ENCODE results near the gene L3MBTL4.

Gene L3MBTL4

DNA sequence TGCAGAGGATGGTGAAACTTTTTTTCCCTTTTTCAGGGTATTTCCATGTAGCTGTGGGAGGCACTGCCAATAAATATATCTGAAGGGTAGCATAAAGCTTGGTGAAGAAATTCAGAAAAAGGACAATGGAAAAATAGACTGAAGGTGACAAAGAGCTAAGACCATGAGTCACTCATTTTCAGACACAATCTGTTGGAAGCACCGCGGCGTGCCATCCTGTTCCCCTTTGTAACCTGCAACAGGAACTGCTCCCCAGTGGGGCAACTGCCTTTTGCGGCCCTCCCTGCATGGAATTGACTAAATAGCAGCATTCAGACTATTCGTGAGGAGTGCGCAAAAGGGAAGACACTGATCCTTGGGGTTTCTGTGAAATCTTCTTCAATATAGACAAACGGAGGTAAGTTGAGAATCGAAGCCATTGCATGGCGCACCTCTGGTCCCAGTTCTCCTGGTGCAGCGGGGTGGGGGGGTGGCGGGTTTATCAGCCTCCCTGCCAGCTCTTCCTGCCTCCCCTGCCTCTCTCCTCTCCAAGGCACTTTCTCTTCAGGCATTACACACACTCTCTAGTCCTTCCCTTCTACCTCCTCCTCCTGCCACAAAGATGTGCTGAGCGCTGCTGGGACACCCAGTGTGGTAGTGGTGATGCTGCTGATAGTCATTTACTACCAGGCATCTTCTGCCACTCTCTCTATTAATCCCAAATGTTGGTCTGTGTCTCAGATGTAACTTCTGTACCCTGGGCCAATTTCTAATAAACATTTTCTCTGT is 393.2 kb downstream of the L3MBTL4 start:
- TF ChIP-seq CTCF (IDR thresholded peaks at IDR 0.05; ENCODE audit: low read depth, low read length, missing control alignments) = no peak
- H3K27ac ChIP-seq = no peak overlapping the region
- in situ Hi-C loops (cut with HindIII; ENCODE audit: low pct_ligation_motif_present, low sequenced_read_pairs) = no loop called here
- H3K36me3 ChIP-seq (replicated peaks) = no peaks in the 10 kb centered on the region
- H3K27me3 ChIP-seq (replicated peaks) = no peaks in the 10 kb centered on the region
- no peak overlapping the region for H3K4me3 ChIP-seq (ENCODE audit: low read depth, low read length)
- DNase-seq = no peak

GRCh38 chr18:6018671-6019070 is 396.0 kb downstream of the L3MBTL4 start:
- no peak overlapping the region for H3K4me3 ChIP-seq (ENCODE audit: low read depth, low read length)
- in situ Hi-C loops (cut with HindIII; ENCODE audit: low pct_ligation_motif_present, low sequenced_read_pairs) = no loop called here
- no peak for TF ChIP-seq CTCF (IDR thresholded peaks at IDR 0.05; ENCODE audit: low read depth, low read length, missing control alignments)

GRCh38 chr18:6017171-6017570 is 397.5 kb downstream of the L3MBTL4 start:
- H3K4me3 ChIP-seq (ENCODE audit: low read depth, low read length) = no peak overlapping the region
- no peak for TF ChIP-seq CTCF (IDR thresholded peaks at IDR 0.05; ENCODE audit: low read depth, low read length, missing control alignments)
- in situ Hi-C loops (cut with HindIII; ENCODE audit: low pct_ligation_motif_present, low sequenced_read_pairs) = no loop called here
- H3K27me3 ChIP-seq (replicated peaks) = no peaks in the 10 kb centered on the region
- no peaks in the 10 kb centered on the region for H3K36me3 ChIP-seq (replicated peaks)
- H3K27ac ChIP-seq = no peak overlapping the region
- peak; percentile 52 for DNase-seq

More at GRCh38 chr18:6018671-6019070, 396.0 kb downstream of the L3MBTL4 start:
- Histone ChIP-seq H3K36me3 (replicated peaks) (no peaks in the 10 kb centered on the region), H3K27me3 (replicated peaks) (no peaks in the 10 kb centered on the region), H3K27ac (no peak overlapping the region)
- DNase-seq = no peak

DNA sequence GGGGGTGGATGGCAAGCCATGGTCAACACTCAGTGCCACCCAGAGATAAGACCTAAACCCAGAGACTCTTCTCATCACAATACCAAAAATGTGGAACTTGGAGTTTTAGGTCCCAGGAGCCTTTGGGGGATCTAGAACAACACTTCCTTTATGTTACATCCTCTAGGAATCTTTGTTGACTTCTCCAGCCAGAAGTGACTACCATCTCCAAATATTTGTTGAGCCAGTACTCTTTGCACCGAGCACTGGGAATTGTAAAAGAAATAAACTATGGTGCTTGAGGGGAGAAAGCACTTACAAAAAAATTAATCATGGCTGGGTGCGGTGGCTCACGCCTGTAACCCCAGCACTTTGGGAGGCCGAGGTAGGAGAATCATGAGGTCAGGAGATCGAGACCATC is 399.3 kb downstream of the L3MBTL4 start:
- no peak for DNase-seq
- Histone ChIP-seq H3K27me3 (replicated peaks) (no peaks in the 10 kb centered on the region), H3K36me3 (replicated peaks) (no peaks in the 10 kb centered on the region), H3K4me3 (ENCODE audit: low read depth, low read length) (no peak overlapping the region), H3K27ac (no peak overlapping the region)
- TF ChIP-seq CTCF (IDR thresholded peaks at IDR 0.05; ENCODE audit: low read depth, low read length, missing control alignments) = no peak
- in situ Hi-C loops (cut with HindIII; ENCODE audit: low pct_ligation_motif_present, low sequenced_read_pairs) = no loop called here

GRCh38 chr18:6013171-6013810 is 401.4 kb downstream of the L3MBTL4 start:
- no peak for DNase-seq
- TF ChIP-seq CTCF (IDR thresholded peaks at IDR 0.05; ENCODE audit: low read depth, low read length, missing control alignments) = no peak
- no peaks in the 10 kb centered on the region for H3K27me3 ChIP-seq (replicated peaks)
- in situ Hi-C loops (cut with HindIII; ENCODE audit: low pct_ligation_motif_present, low sequenced_read_pairs) = no loop called here
- H3K27ac ChIP-seq = no peak overlapping the region
- no peaks in the 10 kb centered on the region for H3K36me3 ChIP-seq (replicated peaks)
- H3K4me3 ChIP-seq (ENCODE audit: low read depth, low read length) = no peak overlapping the region
